HG02678 (cell line): ENCODE results near the gene NTRK2.

Experiments
- ATAC-seq: cut with Tn5 transposase; IDR thresholded peaks from one replicate; pipeline ENCODE4 v1.9.1; 2021; ENCODE audit warnings: mild to moderate bottlenecking, moderate library complexity; ENCODE audit not compliant: unreplicated experiment

The NTRK2 gene

DNA sequence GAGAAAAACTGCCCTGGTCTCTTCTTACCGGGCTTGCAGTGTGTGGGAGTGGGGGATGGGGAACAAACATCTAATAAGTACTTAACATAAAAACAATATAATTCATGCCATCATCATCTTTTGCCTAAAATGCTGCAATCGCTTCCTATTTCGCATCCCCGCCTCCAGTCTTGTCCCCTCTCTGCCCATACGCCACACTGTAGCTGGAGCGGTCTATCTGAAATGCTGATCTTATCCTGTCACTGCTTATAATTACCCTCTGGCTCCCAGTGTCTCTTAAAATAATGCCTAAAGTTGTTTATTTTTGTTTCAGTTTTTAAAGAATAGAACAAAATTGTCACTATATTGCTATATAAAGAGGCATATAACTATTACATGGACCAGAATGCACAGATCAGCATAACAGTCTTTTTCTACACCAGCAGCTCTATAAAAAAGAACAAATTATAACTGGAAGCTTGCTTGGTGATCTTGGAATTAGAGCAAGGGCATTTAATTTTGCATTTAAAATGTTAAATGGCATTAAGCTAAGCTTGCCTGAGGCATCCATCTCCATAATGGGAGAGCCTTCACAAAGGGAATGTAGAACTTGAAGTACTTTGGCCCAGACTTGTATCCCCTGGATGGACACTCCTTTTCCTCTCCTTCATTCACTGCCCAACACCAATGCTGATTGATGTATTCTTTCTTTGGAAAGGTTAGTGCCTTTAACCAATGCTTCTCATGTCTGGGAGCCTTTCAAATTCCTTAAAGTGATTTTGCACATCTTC lies 12.2 kb downstream of the NTRK2 start:
- ATAC-seq = no peak

- no peak for ATAC-seq
These were observed 16.5 kb downstream of the NTRK2 start for GRCh38 chr9:84686068-84686467.

GRCh38 chr9:84688956-84689355 lies 19.4 kb downstream of the NTRK2 start:
- ATAC-seq = no peak

GRCh38 chr9:84691634-84692033 lies 22.1 kb downstream of the NTRK2 start:
- no peak for ATAC-seq

- ATAC-seq = peak; percentile 90
These were observed 24.7 kb downstream of the NTRK2 start for GRCh38 chr9:84694248-84694647.

DNA sequence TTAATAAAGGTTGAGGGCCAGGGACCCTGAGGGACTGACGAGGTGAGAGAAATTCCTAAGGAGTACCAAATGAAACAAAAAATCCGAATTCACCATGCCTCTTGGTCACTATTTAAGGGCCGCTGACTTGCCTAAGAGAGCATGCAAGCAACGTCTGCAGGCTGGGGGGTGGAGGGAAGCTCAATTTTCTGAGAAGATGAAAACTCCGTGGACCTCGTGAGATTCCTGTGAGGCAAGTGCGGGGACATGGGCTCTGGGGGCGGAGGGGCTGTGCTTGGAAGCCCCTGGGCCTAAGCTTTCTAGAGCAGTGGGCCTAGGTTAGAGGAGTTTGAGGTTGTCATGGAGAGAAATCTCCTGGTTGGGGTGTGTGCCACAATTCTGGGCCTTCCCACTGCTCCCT lies 27.5 kb downstream of the NTRK2 start:
- no peak for ATAC-seq

DNA sequence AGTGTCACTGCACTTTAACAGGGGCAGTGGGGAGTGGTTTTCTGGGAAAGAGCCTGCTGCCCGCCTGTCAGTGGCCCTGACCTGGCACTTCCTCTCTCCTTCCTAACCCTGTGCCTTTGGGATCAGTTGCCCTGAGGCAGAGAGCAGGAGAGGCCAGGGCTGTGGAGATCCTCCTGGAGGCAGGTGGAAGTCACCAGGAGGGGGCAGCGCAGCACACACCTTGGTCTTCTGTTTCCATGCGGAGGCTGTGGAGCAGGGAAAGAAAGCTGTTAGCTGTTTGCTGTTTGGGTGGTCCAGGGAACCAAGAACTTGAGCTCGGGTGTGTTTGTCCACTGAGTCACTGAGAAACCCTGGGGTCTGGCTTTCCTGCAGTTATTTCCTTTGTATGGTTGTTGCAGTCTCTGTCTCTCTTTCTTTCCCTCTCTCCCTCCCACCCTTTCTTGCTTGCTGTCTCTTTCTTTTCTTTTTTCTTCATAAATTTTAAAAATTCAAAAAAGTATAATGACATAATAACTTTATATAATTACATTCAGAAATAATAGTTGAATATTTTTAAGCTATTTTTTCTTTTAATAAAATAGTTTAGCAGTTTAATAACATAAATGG lies 28.1 kb downstream of the NTRK2 start:
- ATAC-seq = no peak

- ATAC-seq = no peak
These were observed 28.8 kb downstream of the NTRK2 start for GRCh38 chr9:84698323-84698722.

DNA sequence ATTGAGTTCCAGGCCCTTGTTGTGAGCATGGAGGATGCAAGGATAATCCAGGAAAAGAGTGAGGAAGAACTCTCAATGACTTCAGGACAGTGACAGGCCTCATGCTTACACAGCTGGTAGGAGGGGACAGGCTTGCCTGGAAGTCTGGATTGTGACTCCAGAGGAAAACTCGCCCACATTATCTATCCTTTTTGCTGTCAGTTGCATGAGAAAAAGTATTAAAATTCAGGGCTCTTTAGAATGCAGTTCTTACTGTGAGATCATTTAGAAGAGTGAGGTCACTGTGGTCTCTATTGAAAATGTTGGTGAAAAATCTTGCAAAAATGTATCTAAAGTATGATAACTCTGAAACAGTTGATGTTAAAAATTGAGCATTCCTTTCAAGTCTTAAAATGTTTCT lies 30.5 kb downstream of the NTRK2 start:
- no peak for ATAC-seq

GRCh38 chr9:84701801-84702200 lies 32.3 kb downstream of the NTRK2 start:
- peak; percentile 84 for ATAC-seq

GRCh38 chr9:84702471-84702870 lies 32.9 kb downstream of the NTRK2 start:
- no peak for ATAC-seq

DNA sequence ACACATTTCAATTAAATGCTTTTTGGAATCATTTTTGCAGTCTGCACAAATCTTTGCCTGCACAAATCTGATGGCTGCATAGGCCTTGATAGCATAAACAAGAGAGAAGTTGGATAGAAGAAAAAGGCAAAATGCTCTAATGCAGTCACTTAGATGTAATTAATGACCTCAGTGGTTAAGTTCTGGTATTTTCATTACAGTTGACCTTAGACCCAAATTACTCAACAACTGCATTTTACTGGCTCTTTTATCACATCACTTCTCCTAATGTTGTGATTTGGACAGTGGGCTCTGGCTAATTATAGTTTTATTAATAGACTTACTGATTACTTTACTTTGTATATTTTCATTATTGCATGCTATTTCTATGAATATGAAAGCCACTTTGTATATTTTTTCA lies 34.3 kb downstream of the NTRK2 start:
- no peak for ATAC-seq

DNA sequence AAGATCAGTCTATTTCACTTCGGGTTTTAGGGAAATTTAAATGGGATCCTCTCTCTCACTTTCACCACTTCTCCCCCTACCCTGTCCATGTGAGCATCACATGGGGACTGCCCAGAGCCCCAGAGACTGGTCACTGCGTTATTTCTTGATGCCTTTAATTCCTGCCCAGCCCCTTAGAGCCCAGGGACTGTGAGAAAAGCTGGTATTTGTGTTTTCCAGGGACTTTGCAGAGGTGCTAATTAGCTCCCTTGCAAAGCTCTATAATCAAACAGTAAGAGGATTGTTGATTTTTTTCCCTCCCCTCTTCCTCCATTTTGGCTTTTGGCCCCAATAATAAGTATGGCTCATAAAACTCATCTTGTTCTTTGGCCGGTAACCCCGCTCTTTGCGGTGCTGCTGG lies 35.6 kb downstream of the NTRK2 start:
- no peak for ATAC-seq

- ATAC-seq = no peak
These were observed 38.9 kb downstream of the NTRK2 start for GRCh38 chr9:84708400-84708799.

GRCh38 chr9:84709056-84709455 lies 39.5 kb downstream of the NTRK2 start:
- no peak for ATAC-seq

DNA sequence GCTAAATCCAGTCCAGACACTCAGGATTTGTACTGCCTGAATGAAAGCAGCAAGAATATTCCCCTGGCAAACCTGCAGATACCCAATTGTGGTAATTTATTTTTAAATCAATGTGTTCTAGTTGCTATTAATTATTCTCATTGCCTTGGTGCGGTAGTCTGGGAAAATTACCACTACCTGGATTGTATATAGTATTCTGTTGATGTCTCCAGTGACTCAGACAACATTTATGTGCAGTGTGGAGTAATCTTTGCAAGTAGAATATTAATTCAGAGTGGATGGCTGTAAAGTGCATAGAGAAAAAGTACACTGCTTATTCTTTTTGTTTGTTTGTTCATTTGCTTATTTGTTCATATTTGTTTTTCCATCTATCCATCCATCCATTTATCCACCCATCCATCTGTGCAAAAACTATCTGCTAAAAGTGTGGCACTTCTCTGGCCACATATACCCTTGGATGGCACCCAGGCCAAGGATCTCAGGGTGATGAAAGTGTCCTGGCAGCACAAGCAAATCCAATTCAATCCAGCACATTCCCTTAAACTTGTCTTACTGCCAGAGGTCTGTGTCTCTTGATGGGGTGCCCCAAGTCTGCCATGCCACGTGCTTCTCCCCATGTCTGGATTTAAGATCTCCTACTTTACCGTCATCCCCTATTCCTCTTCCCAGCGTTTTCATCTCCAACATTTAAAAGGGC lies 41.3 kb downstream of the NTRK2 start:
- no peak for ATAC-seq

DNA sequence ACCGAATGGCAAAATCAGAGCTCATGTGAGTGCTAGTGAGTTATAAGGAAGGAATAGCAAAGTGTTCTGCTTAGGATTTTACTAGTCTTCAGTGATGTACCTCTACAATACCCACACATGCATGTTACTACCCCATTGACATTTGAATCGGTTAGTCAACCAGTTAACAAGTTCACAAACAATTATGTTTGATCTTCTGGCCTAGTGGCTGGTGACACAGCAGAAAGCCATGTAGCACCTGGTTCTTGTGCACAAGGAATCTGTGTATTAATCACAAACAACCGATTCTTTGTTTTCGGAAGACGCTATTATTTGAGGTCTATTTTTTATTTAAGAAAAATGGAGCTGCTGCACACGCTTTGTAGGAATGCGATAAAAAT lies 41.9 kb downstream of the NTRK2 start:
- ATAC-seq = no peak

GRCh38 chr9:84711936-84712335 lies 42.4 kb downstream of the NTRK2 start:
- ATAC-seq = no peak

GRCh38 chr9:84716217-84716616 lies 46.7 kb downstream of the NTRK2 start:
- ATAC-seq = no peak

- no peak for ATAC-seq
These were observed 48.9 kb downstream of the NTRK2 start for GRCh38 chr9:84718476-84718875.

DNA sequence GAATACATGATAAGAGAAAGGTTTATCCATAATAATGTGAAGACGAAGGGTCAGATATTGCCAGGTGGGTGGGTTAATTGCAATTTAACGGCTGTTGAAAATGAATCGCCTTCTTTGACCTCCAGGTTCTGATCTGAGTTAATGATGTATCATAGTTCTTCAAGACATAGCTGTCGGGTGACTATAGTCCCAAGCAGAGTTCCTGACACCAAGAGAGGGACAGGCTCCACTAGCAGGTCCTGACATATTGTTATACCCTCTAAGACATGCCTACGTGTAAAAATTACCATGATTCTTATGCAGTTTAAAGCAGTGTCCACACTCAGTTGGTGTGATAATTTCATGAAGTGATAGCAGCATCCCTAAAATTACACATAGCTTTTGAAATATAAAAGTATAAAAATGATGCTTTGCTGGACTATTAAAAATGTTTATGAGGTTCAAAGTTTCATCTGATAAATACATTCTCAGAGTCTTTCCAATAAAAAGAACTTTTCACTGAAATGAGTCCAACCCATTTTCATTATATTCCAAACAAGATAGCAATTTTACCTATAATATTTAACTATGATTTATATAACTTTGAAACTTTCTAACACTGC lies 53.0 kb downstream of the NTRK2 start:
- ATAC-seq = no peak

DNA sequence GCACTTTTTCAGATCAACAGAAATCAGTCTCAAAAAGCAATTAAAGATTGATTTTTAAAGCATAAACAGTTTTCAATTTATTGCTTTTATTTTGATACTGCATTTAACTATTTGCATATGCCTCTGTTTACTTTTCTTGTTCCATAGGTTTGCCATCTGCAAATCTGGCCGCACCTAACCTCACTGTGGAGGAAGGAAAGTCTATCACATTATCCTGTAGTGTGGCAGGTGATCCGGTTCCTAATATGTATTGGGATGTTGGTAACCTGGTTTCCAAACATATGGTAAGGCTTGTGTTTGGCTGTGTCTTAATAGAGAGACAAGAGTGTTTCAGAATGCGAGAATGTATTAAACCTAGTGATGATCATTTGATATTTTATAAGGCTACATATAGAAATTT lies 53.9 kb downstream of the NTRK2 start:
- no peak for ATAC-seq
